Loucy (cell line): ENCODE results near the gene IFITM5.
"Not testable (repeated sequence)": the region's sequence is repeated elsewhere in the genome, so short reads cannot be mapped to it uniquely, and the experiment has no call there.

ENCODE experiments used
- H2AFZ ChIP-seq: fragments of 200-600 bp; sonication (generic); 2 replicates; pipeline ENCODE4 v1.6.0; 2016; ENCODE audit warnings: antibody characterized with exemption, mild to moderate bottlenecking, low read length, moderate library complexity
- H3F3A ChIP-seq: fragments of 200-600 bp; 2 replicates; pipeline ENCODE4 v1.6.0; 2016; ENCODE audit warnings: antibody characterized with exemption, low read depth, mild to moderate bottlenecking
- H3K27me3 ChIP-seq: fragments of 200-600 bp; sonication (generic); 2 replicates; pipeline ENCODE4 v1.6.1; 2014; ENCODE audit warnings: low read length, mild to moderate bottlenecking; ENCODE audit not compliant: insufficient read depth, poor library complexity, severe bottlenecking
- H3K36me3 ChIP-seq: fragments of 200-600 bp; sonication (generic); 2 replicates; pipeline ENCODE4 v1.6.1; 2016; ENCODE audit warnings: low read length; ENCODE audit not compliant: insufficient read depth
- H3K4me1 ChIP-seq: fragments of 200-600 bp; sonication (generic); 2 replicates; pipeline ENCODE4 v1.5.1; 2014; ENCODE audit warnings: low read length, mild to moderate bottlenecking; ENCODE audit not compliant: insufficient read depth, poor library complexity, severe bottlenecking
- H3K4me2 ChIP-seq: fragments of 200-600 bp; sonication (generic); 2 replicates; pipeline ENCODE4 v1.6.0; 2014; ENCODE audit warnings: antibody characterized with exemption, low read length, low read depth, mild to moderate bottlenecking; ENCODE audit not compliant: poor library complexity, severe bottlenecking
- H3K4me3 ChIP-seq: fragments of 200-600 bp; sonication (generic); 2 replicates; pipeline ENCODE4 v1.5.1; 2014; ENCODE audit warnings: low read length, mild to moderate bottlenecking, mixed read lengths; ENCODE audit not compliant: poor library complexity, severe bottlenecking
- H3K79me2 ChIP-seq: fragments of 200-600 bp; sonication (generic); 2 replicates; pipeline ENCODE4 v1.6.1; 2014; ENCODE audit warnings: low read length; ENCODE audit not compliant: insufficient read depth
- H3K9ac ChIP-seq: fragments of 200-600 bp; sonication (generic); 2 replicates; pipeline ENCODE4 v1.6.0; 2014; ENCODE audit warnings: mild to moderate bottlenecking, low read depth, low read length, moderate library complexity; ENCODE audit not compliant: poor library complexity, severe bottlenecking
- H3K9me2 ChIP-seq: fragments of 200-600 bp; sonication (generic); replicated peaks from 2 replicates; pipeline ENCODE4 v1.6.1; 2016; ENCODE audit warnings: low read depth, low read length, mixed read lengths
- H3K9me3 ChIP-seq: fragments of 200-600 bp; sonication (generic); 2 replicates; pipeline ENCODE4 v1.6.1; 2014; ENCODE audit warnings: mild to moderate bottlenecking, antibody characterized with exemption, low read length, low read depth; ENCODE audit not compliant: insufficient read depth
- H4K20me1 ChIP-seq: fragments of 200-600 bp; sonication (generic); 2 replicates; pipeline ENCODE4 v1.6.0; 2014; ENCODE audit warnings: antibody characterized with exemption, low read length, mild to moderate bottlenecking; ENCODE audit not compliant: insufficient read depth, poor library complexity, severe bottlenecking
- EZH2phosphoT487 ChIP-seq: fragments of 200-600 bp; IDR thresholded peaks from 2 replicates; pipeline ENCODE4 v1.6.1; 2018; ENCODE audit warnings: antibody characterized with exemption, mild to moderate bottlenecking, moderate library complexity, borderline replicate concordance
- TF ChIP-seq, protein P1 (sequence below): fragments of 200-600 bp; sonication (generic); conservative IDR thresholded peaks from 2 replicates; pipeline ENCODE4 v1.5.1; 2014; ENCODE audit warnings: mild to moderate bottlenecking, antibody characterized with exemption, low read length

IFITM5 gene

GRCh38 chr11:334264-334994, 35.1 kb upstream of the IFITM5 start:
- Histone ChIP-seq H3K4me1 (peaks cover 66% of the 10 kb centered on the region), H3K9ac (peak overlapping the region; percentile 96), H3K27me3 (no peaks in the 10 kb centered on the region), H3K9me2 (no peaks in the 10 kb centered on the region), H4K20me1 (no peaks in the 10 kb centered on the region), H3F3A (peaks cover 31% of the 10 kb centered on the region), H3K4me3 (peak overlapping the region; percentile 21), H3K36me3 (no peaks in the 10 kb centered on the region), H2AFZ (no peak overlapping the region), H3K79me2 (peaks cover 47% of the 10 kb centered on the region), H3K9me3 (no peaks in the 10 kb centered on the region), H3K4me2 (peak overlapping the region; percentile 82)
- TF ChIP-seq EZH2phosphoT487, result no peak
- TF ChIP-seq, protein P1, sequence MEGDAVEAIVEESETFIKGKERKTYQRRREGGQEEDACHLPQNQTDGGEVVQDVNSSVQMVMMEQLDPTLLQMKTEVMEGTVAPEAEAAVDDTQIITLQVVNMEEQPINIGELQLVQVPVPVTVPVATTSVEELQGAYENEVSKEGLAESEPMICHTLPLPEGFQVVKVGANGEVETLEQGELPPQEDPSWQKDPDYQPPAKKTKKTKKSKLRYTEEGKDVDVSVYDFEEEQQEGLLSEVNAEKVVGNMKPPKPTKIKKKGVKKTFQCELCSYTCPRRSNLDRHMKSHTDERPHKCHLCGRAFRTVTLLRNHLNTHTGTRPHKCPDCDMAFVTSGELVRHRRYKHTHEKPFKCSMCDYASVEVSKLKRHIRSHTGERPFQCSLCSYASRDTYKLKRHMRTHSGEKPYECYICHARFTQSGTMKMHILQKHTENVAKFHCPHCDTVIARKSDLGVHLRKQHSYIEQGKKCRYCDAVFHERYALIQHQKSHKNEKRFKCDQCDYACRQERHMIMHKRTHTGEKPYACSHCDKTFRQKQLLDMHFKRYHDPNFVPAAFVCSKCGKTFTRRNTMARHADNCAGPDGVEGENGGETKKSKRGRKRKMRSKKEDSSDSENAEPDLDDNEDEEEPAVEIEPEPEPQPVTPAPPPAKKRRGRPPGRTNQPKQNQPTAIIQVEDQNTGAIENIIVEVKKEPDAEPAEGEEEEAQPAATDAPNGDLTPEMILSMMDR, result no peak

- H3K9me2 ChIP-seq, H2AFZ ChIP-seq, H3K36me3 ChIP-seq, H4K20me1 ChIP-seq, H3K9me3 ChIP-seq, H3K27me3 ChIP-seq: not testable (repeated sequence)
- peak overlapping the region; percentile 96 for H3K9ac ChIP-seq
- H3F3A ChIP-seq, result peaks cover 34% of the 10 kb centered on the region
- H3K79me2 ChIP-seq, result peaks cover 47% of the 10 kb centered on the region
- H3K4me1 ChIP-seq, result peaks cover 68% of the 10 kb centered on the region
- H3K4me3 ChIP-seq, result peak overlapping the region; percentile 88
- H3K4me2 ChIP-seq, result peak overlapping the region; percentile 82
Observed at GRCh38 chr11:333616-334263, 34.4 kb upstream of the IFITM5 start.

DNA sequence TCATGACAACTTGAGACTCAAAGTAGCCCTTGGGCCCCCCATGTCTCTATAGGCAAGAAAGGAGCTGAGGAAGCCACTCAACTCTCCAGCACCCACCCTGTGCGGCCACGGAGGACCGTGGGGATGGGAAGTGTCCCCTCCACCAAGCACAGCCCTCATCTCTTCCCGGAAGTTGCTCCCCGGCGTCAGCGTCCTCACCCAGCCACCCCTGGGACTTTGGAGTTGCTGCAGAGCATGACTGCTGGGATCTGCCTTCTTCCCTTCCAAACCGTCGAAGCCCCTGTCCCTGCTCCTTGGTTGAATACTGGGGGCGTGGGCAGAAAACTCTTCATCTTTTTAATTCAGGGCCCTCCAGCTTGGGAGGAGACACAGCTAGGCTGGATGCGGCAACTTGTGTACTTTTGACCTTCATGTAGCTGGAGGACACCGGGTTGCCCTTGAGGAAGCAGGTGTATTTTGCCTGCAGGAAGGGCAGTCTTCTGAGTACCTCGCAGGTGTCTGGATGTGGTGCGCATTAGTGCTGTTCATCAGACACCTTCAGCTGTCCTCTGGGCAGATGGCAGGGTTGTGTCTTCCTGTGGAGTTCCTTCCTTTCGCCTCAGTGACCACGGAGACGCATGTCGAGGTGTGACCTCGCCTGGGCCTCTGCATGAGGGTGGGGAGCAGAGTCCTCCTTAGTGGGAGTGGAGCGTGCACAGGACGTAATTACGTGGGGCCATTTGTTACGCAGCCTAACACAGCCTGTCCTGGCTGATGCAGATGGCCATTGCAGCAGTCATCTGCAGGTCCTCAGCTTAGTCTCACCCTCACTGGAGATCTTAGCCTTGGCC, 33.5 kb upstream of the IFITM5 start:
- Histone ChIP-seq H3F3A (peaks cover 42% of the 10 kb centered on the region), H3K9me2 (no peaks in the 10 kb centered on the region), H3K79me2 (peaks cover 53% of the 10 kb centered on the region), H2AFZ (no peak overlapping the region), H3K27me3 (no peaks in the 10 kb centered on the region), H3K9me3 (no peaks in the 10 kb centered on the region), H3K9ac (peak overlapping the region; percentile 96), H4K20me1 (no peaks in the 10 kb centered on the region), H3K36me3 (no peaks in the 10 kb centered on the region), H3K4me3 (peak overlapping the region; percentile 88), H3K4me2 (peak overlapping the region; percentile 82), H3K4me1 (peaks cover 76% of the 10 kb centered on the region)
- TF ChIP-seq, protein P1, result no peak
- no peak for TF ChIP-seq EZH2phosphoT487
